ENCODE data around the gene SLC35B1.
"Not testable (repeated sequence)": the region's sequence is repeated elsewhere in the genome, so short reads cannot be mapped to it uniquely, and the experiment has no call there.

SLC35B1 gene

DNA sequence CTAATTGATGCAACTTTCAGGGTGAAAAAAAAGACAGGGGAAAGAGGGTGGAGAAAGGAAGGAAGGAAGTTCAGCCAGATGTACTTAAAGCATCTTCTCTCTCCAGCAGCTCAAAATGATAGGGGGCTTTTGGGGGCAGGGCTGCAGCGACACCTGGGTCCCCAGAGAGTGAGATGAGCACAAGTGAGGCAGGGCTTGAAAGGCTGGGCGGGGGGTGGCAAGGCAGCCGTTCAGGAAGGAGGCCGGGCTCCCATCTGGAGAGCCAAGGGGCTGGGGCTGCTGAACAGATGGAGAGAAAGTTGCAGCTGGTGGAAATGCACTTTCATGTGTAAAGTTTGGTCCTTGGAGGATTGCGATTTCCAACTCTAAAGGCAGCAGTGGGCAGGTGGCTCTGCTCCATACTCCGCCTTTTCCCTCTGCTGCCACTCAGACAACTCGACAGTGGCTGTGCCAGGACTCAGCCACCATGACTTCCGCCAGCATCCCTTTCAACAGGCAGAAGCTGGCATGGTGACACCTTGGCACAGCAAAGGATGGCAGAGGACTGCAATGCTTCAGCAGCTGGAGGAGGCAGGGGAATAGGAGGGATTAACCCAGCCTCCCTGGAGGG lies 7.7 kb downstream of the SLC35B1 start:
- no peak for DNase-seq

DNA sequence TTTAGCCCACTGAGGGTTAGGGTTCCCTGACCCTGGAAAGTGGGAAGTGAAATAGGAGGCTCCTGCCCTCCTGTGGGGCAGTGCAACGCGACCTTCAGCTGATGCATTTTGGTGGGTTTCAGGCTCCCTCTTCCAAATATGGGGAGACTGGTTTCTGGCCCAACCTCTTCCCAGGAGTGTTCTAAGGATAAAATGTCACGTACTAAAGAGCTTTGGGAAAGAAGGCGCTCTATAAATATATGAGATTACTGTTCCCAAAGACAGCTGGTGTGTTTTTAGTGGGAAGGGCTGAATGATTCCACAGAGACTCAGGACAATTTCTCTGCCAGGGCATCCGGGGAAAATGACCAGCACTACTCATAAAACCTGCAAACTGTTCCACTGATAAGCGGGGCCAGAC lies 9.8 kb downstream of the SLC35B1 start:
- no peak for DNase-seq

DNA sequence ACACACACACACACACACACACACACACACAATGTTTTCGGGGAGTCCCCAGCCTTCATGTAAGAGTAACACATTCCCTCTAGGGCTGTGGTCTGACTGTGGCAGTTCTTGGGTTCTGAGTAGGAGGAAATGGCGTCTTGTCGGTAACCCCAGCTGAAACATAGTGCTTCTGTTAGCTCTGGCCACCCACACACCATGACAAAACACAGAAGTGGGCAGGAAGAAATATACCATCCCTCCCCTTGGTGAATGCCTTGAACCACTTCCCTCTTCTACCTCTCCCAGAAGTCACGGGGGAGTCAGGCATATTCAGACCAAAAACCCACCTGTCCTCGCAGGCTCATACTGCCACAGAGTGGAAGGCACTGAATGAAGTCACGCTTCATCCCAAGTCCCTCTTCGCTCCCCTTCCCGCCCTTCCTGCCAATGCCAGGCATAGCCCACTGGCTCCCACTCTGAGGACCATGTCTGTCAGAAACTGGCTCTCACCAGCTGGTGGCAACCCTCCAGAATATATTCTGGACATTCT lies 11.5 kb downstream of the SLC35B1 start:
- no peak for DNase-seq

DNA sequence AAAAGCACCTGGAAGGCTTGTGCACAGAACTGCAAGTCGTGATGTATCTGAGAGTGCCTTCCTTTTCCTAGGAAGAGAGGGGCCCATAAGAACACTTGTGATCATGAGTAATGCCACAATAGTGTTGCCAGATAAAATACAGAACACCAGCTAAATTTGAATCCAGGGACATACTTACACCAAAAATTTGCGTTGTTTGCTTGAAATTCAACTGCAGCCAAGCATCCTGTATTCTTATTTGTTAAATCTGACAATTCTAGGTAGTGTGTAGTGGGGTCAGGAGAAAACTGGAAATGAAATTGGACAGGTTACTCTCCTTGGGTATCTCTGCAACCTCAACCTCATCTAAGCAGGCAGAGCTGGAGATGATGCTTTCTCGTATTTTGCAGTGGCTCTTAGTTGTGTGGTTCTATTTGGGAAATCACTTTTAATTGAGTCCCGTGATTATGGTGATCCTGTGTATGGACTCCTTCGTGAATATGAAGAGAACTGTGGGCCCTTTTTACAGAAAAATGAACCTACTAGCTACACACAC lies 12.0 kb downstream of the SLC35B1 start:
- no peak for DNase-seq

DNA sequence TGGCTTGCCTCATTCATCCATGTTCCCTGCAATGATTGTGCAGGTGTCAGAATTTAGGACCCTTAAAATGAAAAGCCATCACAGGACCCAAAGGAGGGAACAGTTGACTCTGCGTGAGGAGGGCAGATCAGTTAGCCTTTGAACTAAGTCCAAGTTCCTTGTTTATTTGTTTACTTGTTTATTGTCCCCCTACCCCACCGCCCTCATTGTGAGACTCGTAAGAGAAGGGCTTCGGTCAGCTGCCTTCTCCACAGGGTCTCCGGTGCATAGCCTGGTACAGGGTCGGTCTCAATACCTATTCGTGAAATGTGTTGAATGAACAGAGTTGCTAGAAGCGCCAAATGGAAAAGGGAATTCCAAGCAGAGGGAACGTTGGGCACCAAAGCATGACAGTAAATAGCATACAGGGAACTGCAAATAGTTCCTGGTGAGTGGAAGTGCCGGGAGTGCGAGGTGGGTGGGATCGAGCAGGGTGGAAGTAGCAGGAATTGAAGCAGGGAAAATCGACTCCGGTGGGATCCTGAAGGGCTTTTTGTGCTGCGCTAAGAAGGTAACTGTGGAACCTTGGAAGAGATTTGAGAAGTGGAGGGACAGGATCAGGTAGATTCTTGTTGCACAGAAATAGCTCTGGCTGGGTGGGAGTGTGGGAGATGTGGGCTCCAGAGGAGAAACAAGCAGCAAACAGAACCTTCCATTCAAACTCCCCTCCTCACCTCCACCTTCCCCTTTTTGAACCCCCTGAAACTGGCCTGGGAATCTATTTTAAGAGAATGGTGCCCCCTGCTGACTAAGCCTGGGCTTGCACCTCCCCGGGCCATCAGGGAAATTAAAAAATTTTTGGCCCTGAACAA lies 12.7 kb downstream of the SLC35B1 start:
- peak; percentile 12 for DNase-seq

DNA sequence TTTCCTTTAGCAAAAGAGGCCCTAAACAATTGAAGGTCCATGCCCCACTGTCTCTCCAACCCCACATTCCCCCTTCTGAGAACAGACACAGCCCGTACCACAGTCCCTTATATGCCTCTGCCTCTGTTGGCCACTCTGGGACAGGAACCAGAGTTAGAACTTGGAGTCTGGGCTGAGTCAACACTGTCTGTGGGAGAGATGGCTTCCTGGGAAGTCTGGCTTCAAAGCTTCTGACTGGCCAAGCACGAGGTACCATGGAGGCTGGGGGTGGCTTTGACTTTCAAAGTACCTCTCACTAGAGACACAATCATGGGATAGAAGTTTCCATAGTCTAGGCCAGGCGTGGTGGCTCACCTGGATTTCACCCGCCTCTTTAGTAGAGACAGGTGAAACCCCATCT lies 15.0 kb downstream of the SLC35B1 start:
- DNase-seq, result no peak

DNA sequence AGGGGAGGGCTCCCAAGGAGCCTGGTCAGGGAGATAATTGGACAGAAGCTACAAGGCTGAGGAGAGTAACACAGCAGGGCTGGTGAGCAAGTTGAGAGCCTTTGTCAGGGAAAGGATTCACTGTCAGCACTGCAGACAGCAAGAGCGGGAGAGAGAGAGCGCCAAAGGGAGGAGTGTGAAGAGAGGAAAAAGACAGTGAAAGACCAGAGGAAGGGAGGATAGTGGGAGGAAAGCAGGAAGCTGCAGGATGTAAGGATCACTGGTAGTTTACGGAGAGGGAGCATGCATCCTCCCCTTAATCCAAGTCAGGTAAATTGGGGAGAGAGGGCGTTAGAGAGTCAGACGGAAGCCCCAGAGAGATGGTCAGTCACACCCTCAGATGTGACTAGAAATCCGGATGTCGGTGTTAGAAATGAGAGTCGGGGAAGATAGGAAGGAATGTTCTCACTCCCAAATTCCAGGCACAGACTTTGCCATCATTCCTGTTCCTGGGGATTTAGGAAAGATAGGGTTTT lies 16.0 kb downstream of the SLC35B1 start:
- DNase-seq, result no peak

DNA sequence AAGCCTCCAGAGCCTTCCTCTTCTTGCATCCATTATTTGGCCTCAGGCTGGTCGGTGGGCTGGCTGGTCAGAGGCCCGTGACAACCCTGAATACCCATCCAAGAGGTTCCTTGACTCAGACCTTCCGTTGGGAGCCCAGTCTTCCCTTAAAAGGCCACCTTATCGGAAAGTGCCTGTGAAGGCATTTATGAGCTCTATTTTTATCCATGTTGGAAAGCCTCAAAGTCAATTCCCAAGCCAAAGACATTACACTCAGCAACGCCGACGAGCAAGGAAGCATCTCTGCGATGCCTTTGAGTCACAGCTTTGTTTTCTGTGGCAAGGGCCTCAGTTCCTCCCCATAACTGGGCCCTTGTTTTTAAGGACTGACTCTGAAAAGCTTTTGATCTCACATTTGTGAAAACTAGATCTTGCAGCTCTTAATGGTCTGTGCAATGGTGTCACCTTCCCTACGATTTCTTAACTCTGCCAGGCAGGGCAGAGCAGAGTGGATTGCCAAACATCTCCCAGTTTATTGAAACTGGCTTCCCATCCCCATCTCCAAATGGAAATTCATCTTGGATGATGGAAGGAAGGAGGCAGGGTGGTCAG lies 16.6 kb downstream of the SLC35B1 start:
- no peak for DNase-seq

DNA sequence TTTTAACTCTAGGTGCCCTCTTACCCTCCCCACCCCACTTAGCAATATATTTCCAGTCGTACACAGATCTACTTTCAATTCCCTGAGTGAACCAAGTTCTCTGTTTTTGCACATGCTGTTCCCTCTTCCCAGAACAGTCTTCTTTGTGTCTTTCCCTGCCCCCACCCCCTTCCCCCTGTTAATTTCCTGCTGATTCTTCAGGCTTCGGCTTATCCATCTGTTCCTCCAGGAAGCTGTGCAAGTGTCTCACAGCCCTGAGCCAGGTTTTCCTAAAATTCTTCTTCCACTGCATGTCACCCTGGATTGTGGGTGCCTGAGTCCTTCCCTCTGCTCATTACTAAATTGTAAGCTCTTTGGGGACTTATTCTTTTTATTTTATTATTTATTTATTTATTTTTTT lies 17.5 kb downstream of the SLC35B1 start:
- DNase-seq, result no peak

DNA sequence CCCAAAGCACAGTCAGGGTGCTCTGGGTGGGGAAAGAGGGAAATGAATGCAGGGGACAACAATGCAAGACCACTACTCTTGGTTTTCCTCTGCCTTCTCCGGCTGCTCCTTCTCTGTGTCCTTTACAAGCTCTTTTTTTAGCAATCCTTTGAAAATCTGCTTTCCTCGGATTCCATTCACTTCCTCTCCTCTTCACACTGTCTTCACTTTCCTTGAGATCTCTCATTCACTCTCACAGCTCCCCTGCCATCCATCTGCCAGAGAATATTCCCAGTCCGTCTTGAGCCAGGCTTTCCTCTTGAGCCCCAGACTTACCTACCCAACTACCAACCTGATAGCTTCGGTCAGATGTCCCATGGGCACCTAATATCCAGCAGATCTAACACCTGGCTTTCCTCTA lies 18.9 kb downstream of the SLC35B1 start:
- DNase-seq, result no peak

DNA sequence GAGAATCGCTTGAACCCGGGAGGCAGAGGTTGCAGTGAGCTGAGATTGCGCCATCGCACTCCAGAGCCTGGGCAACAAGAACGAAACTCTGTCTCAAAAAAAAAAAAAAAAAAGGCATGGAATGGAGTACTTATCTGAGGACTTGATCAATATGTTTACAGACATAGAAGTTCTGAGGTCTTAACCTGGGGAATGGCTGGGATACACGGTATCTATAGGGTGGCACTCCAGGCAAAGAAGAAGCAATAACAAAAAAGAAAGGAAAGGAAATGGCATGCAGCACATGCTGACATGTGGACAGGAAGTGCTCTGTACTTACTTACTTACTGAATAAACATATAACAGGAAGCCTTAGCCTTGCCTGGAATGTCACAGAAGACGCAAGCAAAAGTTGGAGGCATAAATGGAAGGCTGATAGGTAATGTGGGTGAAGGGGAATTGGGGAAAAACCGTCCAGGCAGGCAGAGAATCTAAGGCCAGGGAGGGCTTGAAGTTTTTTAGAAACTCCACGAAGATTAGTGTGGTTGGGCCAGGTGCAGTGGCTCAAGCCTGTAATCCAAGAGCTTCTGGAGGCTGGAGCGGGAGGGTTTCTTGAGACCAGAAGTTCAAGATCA lies 19.8 kb downstream of the SLC35B1 start:
- peak; percentile 33 for DNase-seq

DNA sequence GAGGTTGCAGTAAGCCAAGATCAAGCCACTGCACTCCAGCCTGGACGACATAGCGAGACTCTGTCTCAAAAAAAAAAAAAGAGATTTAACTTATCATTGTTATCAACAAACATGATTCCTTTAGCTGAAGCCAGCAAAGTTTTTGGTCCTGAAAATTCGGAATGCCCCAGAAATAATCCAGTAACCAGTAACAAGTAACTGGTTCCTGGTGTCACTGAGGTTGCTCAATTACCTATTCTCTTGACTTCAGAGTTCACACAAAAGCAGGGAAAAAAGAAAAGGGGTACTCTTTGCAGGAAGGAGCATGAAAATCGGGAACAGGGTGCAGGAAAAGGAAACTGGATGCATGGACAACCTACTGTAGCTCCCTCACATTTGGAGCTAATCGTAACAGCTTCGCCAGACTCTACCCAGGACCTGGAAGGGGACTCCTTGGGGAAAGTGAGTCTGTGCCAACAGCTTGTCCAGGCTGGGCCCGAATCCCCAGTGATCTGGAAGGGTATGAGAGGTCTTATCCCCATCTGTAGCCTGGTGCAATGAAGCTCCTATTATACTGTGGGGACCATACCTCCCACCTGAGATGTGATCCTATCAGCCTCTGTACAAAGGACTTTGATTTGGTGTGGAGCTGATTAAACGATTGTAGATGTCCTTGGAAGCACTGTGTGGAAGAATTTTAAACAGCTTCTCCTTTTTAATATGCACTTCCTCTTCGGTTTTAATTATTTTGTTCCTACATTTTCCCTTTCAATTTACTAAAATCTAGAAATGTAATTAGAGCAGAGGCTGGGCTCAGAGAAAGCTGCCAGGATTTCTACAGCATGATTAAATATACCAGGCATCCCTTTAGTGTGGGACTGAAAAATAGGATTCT lies 26.4 kb downstream of the SLC35B1 start:
- no peak for DNase-seq

DNA sequence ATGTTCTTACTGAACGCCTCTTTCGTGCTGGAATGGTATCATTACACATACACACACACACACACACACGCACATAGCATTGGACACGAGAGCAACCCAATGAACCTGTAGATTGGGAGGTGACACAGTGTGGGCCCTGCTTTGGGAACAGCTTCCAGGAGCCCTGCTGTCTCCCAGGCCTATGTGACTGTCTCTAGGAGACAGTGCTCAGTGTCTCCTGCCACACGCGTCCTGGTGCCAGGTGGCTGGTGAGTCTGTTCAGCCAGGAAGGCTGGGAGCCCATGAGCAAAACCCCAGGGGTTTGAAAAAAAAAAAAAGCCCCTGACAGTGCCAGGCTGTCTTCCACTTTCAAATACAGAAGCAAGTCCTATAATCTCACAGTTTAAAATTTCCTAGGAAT lies 27.4 kb downstream of the SLC35B1 start:
- DNase-seq, result no peak

DNA sequence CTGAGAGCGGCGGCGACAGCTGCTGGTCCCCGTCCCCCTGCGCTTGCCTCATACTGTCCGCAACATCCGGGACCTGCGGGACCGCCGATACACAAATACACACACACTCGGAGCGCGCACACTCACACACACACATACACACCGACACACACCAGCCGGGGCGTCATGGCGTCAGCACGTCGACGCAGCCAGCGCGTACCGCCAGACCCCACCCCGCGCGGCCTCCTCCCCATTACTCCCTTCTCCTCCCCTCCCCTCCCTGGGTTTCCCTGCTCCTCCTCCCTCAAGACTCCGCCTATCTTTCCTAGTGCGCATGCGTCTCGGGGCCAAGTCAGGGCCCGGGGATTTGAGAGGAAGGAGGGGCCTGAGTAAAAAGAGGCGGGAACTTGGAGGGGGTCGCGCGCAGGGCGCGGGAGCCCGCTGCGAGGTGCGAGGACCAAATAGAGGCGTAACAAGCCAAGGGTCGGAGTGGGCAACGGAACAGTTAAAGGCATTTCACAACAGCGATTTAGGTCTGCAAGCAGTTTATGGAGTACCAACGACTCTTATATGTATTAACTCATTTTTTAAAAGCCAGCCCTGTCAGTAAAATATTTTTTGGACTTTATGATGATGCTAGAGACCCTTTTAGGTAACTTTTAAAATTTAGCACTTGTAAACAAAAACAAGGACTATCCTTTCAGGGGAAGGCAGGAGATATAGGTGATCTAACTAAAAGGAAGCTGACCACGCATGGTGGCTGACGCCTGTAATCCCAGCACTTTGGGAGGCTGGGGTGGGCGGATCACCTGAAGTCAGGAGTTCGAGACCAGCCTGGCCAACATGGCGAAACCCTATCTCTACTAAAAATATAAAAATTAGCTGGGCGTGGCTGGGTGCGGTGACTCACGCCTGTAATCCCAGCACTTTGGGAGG lies 29.6 kb downstream of the SLC35B1 start, which contains the start of gene SPOP:
Gene SPOP, minus strand, starts transcription at position 165 of the 915 bp plus-strand sequence. CDS start 55,287 bp downstream, outside the sequence.
- peak; percentile 98 for DNase-seq

DNA sequence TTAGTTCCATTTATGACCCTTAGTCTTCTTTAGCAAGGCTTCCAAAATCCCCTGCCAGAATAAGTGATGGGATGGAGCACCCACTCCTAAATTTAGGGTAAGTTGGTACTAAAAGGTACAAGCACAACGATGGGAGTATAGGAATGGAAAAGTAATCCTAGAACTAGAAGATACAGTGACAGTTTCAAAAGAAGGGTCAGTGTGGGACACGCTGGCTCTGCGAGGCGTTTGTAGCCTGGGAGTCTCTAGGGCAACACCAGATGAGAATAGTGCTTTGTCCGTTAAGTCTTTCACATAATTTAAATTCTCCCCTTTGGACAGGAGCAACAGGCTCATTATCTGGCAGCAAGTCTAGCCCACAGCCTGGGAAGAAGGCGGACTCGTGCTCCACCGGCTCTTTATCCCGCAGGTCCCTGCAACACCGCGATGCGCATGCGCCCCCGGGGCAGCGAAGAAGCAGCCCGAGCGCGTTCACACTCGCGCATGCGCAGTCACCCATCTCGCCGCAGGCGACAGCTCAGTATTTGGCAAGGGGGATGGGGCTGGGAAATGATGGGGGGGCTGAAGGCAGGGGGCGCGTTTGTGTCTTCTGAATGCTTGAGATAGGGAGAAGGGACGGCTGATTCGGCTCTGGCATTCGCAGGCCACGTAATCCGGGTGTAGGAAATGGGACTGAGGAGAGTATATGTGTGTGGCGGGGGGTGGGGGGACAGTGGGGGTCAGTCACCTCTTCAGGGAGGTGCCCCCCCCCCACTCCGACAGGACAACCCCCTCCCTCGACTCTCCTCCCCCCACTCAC lies 30.4 kb downstream of the SLC35B1 start:
- peak; percentile 78 for DNase-seq

DNA sequence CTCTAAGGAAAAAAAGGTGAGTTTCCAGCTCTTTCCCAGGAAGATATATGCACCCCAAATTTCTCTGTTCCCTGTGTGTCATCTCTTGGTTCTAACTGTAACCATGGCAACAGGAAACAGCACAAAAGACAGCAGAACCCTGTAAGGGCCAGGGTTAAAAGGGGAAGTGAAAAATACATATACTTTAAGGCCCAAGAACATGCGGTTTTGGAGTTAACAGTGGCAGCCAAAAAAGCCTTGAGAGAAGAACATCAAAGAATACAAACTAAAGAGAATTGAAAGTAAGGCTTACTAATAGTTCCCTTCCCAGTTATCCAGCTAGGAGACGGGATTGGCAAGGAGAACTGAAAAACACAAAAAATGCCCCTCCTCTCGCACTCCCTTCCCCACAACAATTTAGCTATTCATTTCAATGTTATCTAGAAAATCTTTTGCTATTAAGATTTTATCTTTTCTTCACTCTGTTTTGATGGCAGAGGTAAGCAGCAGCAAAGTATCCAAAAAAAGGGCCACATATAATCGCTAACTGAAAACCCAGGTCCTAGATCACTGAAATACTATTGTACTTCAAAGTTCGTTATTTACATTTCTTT lies 31.4 kb downstream of the SLC35B1 start:
- DNase-seq, result no peak

DNA sequence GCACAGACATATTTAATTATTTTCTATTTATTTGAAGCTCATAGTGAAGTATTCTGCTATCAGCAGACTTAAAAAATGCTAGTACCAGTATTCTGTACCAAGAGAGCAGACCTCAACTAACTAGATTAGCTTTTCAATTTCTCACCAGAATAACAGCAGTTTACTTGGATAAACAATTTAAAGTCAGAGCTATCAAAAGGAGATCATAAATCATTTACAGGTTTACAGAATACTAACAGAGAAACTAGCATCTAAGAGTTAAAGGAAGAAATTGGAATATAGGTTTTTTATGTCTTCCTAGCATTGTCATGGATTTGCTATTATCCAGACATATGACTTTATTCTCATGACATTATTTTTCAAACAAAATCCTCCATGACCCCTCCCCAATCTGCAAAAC lies 33.3 kb downstream of the SLC35B1 start:
- no peak for DNase-seq

DNA sequence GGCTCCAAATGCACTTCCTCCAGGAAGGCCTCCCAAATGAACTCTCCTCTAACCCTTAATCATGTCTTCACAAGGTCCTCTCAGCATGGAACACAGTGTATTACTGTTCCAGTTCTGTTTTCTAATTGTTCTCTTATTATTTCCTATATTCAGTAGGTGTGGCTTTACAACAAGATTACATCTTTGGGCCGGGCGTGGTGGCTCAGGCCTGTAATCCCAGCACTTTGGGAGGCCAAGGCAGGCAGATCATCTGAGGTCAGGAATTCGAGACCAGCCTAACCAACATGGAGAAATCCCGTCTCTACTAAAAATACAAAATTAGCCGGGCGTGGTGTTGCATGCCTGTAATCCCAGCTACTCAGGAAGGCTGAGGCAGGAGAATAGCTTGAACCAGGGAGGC lies 34.1 kb downstream of the SLC35B1 start:
- not testable (repeated sequence) for DNase-seq

DNA sequence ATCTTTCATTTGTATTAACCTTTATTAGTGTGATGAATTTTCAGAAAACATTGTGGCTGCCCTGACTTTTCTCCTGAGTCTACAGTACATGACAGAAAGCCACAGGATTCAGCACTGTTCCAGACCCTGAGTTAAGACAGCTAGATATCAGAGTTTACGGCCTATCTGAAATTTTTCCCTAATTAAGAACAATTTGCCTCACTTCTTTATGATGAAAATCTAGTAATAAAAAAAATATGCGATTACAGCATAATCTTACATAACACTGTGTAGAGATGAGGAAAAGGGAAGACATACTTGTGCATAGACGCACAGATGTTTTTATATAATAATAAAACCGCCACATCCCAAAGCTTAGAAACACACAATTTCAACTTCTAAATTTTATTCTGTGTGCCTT lies 37.1 kb downstream of the SLC35B1 start:
- no peak for DNase-seq

Data from DMS153 (cell line).